MM.1S (cell line): ENCODE measurements around the gene PALM3.

Source experiments
- EZH2phosphoT487 ChIP-seq: fragments of 300-600 bp; sonication (generic); IDR thresholded peaks from 2 replicates; pipeline ENCODE4 v1.6.1; 2018; ENCODE audit warnings: antibody characterized with exemption, low read length
- TF ChIP-seq, protein P1 (sequence below): fragments of 300-600 bp; sonication (generic); IDR thresholded peaks from 2 replicates; pipeline ENCODE4 v1.5.1; 2016; ENCODE audit warnings: antibody characterized with exemption, low read length, mixed read lengths

DNA sequence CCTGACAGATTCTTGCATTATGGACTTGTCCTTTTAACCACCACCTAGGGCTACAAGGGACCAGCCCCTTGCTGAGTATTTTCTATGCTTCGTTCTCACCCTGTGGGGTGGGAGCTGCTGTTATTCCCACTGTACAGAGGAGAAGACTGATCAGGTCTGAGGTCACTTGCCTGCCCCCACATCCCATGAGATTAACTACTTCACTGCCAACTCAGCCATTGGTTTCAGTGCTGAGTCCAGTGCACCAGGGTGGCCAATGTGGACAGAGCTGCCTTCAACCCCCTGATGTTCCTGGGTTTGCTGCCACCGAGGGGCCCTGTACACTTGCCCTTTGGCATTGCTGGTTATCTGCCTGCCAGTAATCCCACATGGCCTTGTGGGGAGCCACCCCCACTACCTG, 48.8 kb upstream of the PALM3 start:
- TF ChIP-seq, protein P1, sequence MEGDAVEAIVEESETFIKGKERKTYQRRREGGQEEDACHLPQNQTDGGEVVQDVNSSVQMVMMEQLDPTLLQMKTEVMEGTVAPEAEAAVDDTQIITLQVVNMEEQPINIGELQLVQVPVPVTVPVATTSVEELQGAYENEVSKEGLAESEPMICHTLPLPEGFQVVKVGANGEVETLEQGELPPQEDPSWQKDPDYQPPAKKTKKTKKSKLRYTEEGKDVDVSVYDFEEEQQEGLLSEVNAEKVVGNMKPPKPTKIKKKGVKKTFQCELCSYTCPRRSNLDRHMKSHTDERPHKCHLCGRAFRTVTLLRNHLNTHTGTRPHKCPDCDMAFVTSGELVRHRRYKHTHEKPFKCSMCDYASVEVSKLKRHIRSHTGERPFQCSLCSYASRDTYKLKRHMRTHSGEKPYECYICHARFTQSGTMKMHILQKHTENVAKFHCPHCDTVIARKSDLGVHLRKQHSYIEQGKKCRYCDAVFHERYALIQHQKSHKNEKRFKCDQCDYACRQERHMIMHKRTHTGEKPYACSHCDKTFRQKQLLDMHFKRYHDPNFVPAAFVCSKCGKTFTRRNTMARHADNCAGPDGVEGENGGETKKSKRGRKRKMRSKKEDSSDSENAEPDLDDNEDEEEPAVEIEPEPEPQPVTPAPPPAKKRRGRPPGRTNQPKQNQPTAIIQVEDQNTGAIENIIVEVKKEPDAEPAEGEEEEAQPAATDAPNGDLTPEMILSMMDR = no peak
- no peak for TF ChIP-seq EZH2phosphoT487
